AG04449 (cell line): ENCODE measurements around the gene OSGEPL1.
"Not testable (repeated sequence)": the region's sequence is repeated elsewhere in the genome, so short reads cannot be mapped to it uniquely, and the experiment has no call there.

ENCODE experiments used
- CTCF ChIA-PET: fragments of 350-600 bp; formaldehyde crosslinking; extraction: SDS; loops from one replicate; lab custom pipeline; 2021; ENCODE audit warnings: antibody characterized with exemption; lab: Yijun Ruan, JAX
- POLR2A ChIA-PET: fragments of 400-600, 350-600 bp; formaldehyde crosslinking; extraction: SDS; loops from one replicate; lab custom pipeline; 2020; ENCODE audit warnings: antibody characterized with exemption, inconsistent platforms; lab: Yijun Ruan, JAX
- DNase-seq: peaks from one replicate; pipeline ENCODE4 v3.0.0-alpha.2; 2010; ENCODE audit warnings: low read depth, low spot score
- H3K4me3 ChIP-seq: 2 replicates; pipeline ENCODE4 v1.5.1; 2011; ENCODE audit warnings: low read depth, mild to moderate bottlenecking, control low read depth, low read length
- TF ChIP-seq, protein P1 (sequence below): IDR thresholded peaks from one replicate; pipeline ENCODE4 v1.5.1; 2011; ENCODE audit warnings: mild to moderate bottlenecking, moderate library complexity, low read length, control low read depth, inconsistent platforms; ENCODE audit not compliant: insufficient read depth; ENCODE audit errors: missing control alignments

The OSGEPL1 gene

DNA sequence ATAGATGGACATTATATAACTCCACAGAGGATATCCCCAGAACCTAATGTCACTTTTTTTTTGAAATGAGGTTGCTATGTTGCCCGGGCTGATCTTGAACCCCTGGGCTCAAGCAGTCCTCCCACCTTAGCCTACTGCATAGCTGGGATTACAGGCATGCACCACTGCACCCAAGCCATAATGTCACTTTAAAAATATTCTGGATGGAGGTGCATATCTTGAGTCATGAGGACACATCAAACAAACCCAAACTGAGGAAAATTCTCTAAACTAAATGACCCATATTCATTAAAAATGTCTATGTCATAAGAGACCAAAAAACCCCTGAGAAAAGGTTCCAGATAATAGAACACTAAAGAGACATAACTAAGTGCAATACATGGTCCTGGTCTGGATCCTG is 36.3 kb downstream of the OSGEPL1 start:
- no peak for DNase-seq
- ChIA-PET POLR2A (no interaction called here), CTCF (no interaction called here)
- no peak overlapping the region for H3K4me3 ChIP-seq
- TF ChIP-seq, protein P1, sequence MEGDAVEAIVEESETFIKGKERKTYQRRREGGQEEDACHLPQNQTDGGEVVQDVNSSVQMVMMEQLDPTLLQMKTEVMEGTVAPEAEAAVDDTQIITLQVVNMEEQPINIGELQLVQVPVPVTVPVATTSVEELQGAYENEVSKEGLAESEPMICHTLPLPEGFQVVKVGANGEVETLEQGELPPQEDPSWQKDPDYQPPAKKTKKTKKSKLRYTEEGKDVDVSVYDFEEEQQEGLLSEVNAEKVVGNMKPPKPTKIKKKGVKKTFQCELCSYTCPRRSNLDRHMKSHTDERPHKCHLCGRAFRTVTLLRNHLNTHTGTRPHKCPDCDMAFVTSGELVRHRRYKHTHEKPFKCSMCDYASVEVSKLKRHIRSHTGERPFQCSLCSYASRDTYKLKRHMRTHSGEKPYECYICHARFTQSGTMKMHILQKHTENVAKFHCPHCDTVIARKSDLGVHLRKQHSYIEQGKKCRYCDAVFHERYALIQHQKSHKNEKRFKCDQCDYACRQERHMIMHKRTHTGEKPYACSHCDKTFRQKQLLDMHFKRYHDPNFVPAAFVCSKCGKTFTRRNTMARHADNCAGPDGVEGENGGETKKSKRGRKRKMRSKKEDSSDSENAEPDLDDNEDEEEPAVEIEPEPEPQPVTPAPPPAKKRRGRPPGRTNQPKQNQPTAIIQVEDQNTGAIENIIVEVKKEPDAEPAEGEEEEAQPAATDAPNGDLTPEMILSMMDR: no peak

DNA sequence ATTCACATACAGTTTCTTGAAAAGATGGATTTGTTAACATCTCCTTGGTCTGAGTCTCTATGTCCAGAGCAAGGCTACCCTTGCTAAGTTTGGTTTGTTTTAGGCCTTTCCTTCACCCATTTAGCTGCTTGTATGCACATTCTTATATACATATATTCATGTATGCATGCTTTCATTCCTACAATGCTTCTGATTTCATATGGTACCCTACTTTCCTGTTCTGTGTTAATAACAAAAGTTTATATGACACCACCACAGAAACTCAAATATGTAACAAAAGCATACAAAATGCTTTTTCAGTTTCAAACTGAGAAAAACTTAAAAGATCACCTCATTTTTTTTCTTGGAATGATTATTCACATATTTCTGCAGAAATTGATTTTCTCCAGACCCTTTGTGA is 39.4 kb downstream of the OSGEPL1 start:
- H3K4me3 ChIP-seq: no peak overlapping the region
- TF ChIP-seq, protein P1: no peak
- POLR2A ChIA-PET: no interaction called here
- CTCF ChIA-PET: interaction anchor here (1.3 to 2.3 kb wide), 2 partner anchors 27 to 62 kb away, joined by 3 to 10 read pairs; partner anchors contain the start of gene ASNSD1
- no peak for DNase-seq

- no peak overlapping the region for H3K4me3 ChIP-seq
- TF ChIP-seq, protein P1: no peak
- ChIA-PET POLR2A (no interaction called here), CTCF (interaction anchor here (0.6 kb wide), 2 partner anchors 13 to 29 kb away, joined by 3 read pairs; no protein-coding TSS in a partner anchor)
- no peak for DNase-seq
Measured at GRCh38 chr2:189719571-189719970, 43.0 kb downstream of the OSGEPL1 start.

GRCh38 chr2:189717593-189717992 is 45.0 kb downstream of the OSGEPL1 start:
- H3K4me3 ChIP-seq, POLR2A ChIA-PET, CTCF ChIA-PET: not testable (repeated sequence)

GRCh38 chr2:189709501-189710221 is 52.9 kb downstream of the OSGEPL1 start:
- TF ChIP-seq, protein P1: no peak
- no peak for DNase-seq
- CTCF ChIA-PET: interaction anchor here (0.7 to 2.5 kb wide), 2 partner anchors 8 to 11 kb away, joined by 3 to 7 read pairs; no protein-coding TSS in a partner anchor
- POLR2A ChIA-PET: no interaction called here
- H3K4me3 ChIP-seq: no peak overlapping the region

More at GRCh38 chr2:189717593-189717992, 45.0 kb downstream of the OSGEPL1 start:
- DNase-seq: not testable (repeated sequence)

DNA sequence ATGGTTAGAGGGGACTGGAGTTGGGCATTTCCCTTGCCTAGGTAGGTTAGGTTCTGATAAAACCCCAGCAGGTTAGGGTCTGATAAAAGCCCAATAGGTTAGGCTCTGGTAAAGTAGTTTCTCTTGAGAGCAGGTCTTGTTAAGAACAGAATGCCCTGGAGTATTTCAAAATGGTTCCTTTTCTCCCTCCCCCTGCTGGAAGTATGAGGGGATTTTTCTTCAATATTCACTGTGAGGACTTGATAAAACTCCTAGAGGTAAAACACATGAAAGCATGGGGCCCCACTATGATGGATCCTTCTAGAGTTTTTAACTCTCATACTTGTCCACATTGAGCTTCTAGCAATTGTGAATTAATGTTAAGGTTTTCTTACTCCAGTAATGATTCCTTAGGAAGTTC is 60.5 kb downstream of the OSGEPL1 start:
- ChIA-PET CTCF (interaction anchor here (1.1 to 5.3 kb wide), 5 partner anchors 9 to 42 kb away, joined by 3 to 122 read pairs (median 4); partner anchors contain the start of genes ANKAR and ASNSD1), POLR2A (no interaction called here)
- TF ChIP-seq, protein P1: no peak
- H3K4me3 ChIP-seq: no peak overlapping the region
- no peak for DNase-seq
